Endothelial cell of umbilical vein (primary cell): Measurements from ENCODE around the gene RCAN3. TPM values are rescaled to one million over a fixed set of nuclear protein-coding genes. Genes with fewer than 3 reads are reported as not detected.

Experiments used
- BruUV-seq: library from RNA; stranded (reverse); fragments of 400-500 nt; replicated peaks from 2 replicates; lab custom pipeline; 2021; lab: Mats Ljungman, UMichigan
- CTCF ChIA-PET: fragments of 300-600, 350-600 bp; sonication (Branson Sonifier 250); formaldehyde crosslinking; loops from one replicate; lab custom pipeline; 2021; ENCODE audit warnings: antibody characterized with exemption, inconsistent platforms; lab: Charles Lee
- POLR2A ChIA-PET: fragments of 300-600, 350-600 bp; sonication (Branson Sonifier 250); formaldehyde crosslinking; loops from one replicate; lab custom pipeline; 2021; ENCODE audit warnings: antibody characterized with exemption, inconsistent platforms; lab: Charles Lee
- DNase-seq: peaks from one replicate; pipeline ENCODE4 v3.0.0-alpha.2; 2011; ENCODE audit warnings: low read depth, low spot score
- FAIRE-seq: peaks from 2 replicates; lab custom pipeline; 2011; peaks lifted over from hg19 to GRCh38; lab: Jason Lieb, UNC
- H2AFZ ChIP-seq: 2 replicates; pipeline ENCODE4 v1.6.0; 2012; ENCODE audit warnings: low read depth, low read length, control low read depth, inconsistent platforms
- H3K27ac ChIP-seq: 2 replicates; pipeline ENCODE4 v1.5.1; 2011; ENCODE audit warnings: low read depth, mild to moderate bottlenecking, control low read depth, low read length, moderate library complexity; ENCODE audit not compliant: insufficient read depth
- H3K27me3 ChIP-seq, 2 experiments: 2 replicates each; pipeline versions ENCODE4 v1.6.0 to v1.6.1; 2011; ENCODE audit warnings: low read length in 2 of 2, mixed read lengths in 1 of 2; ENCODE audit not compliant: control insufficient read depth in 2 of 2, insufficient read depth in 2 of 2
- H3K36me3 ChIP-seq, 2 experiments: 2 replicates in 1 of 2; 3 replicates in 1 of 2; pipeline ENCODE4 v1.5.1; 2011; ENCODE audit warnings: low read length in 2 of 2, mild to moderate bottlenecking in 1 of 2, moderate library complexity in 1 of 2; ENCODE audit not compliant: control insufficient read depth in 2 of 2, insufficient read depth in 2 of 2; ENCODE audit errors: extremely low read depth in 1 of 2
- H3K4me1 ChIP-seq: 3 replicates; pipeline ENCODE4 v1.5.1; 2011; ENCODE audit warnings: mild to moderate bottlenecking, low read length; ENCODE audit not compliant: control insufficient read depth, insufficient read depth; ENCODE audit errors: extremely low read depth
- H3K4me2 ChIP-seq: 2 replicates; pipeline ENCODE4 v1.6.1; 2011; ENCODE audit warnings: low read length, control low read depth, mixed read lengths; ENCODE audit not compliant: insufficient read depth
- H3K4me3 ChIP-seq, 3 experiments: fragments of 200-600 bp in 1 of 3; sonication (generic), shearing (Covaris generic) in 1 of 3; replicated peaks in 1 of 3; 2 replicates each; pipeline ENCODE4 v1.5.1; 2011 to 2016; ENCODE audit warnings: control low read depth in 3 of 3, low read length in 3 of 3, mild to moderate bottlenecking in 2 of 3, inconsistent platforms in 1 of 3, low read depth in 1 of 3, moderate library complexity in 1 of 3; ENCODE audit not compliant: insufficient read depth in 1 of 3
- H3K79me2 ChIP-seq: 2 replicates; pipeline ENCODE4 v1.6.0; 2012; ENCODE audit warnings: low read length, inconsistent platforms; ENCODE audit not compliant: control insufficient read depth, insufficient read depth
- H3K9ac ChIP-seq: replicated peaks from 2 replicates; pipeline ENCODE3; 2011; ENCODE audit warnings: low read length, control low read depth; ENCODE audit not compliant: insufficient read depth; ENCODE audit errors: extremely low read depth
- H3K9me1 ChIP-seq: replicated peaks from 3 replicates; pipeline ENCODE4 v1.6.0; 2011; ENCODE audit warnings: mild to moderate bottlenecking, low read length; ENCODE audit not compliant: control insufficient read depth, insufficient read depth; ENCODE audit errors: extremely low read depth
- H3K9me3 ChIP-seq: replicated peaks from 2 replicates; pipeline ENCODE4 v1.5.1; 2012; ENCODE audit warnings: low read length, inconsistent platforms; ENCODE audit not compliant: control insufficient read depth, insufficient read depth
- H4K20me1 ChIP-seq: replicated peaks from 2 replicates; pipeline ENCODE3; 2011; ENCODE audit warnings: mild to moderate bottlenecking, low read length; ENCODE audit not compliant: control insufficient read depth, insufficient read depth; ENCODE audit errors: extremely low read depth
- EZH2 ChIP-seq: IDR thresholded peaks from 2 replicates; pipeline ENCODE4 v1.6.1; 2012; ENCODE audit warnings: borderline replicate concordance, low read depth, mild to moderate bottlenecking, moderate library complexity, low read length, inconsistent platforms; ENCODE audit not compliant: severe bottlenecking
- FOS ChIP-seq: IDR thresholded peaks from 2 replicates; pipeline ENCODE4 v1.6.1; 2011; ENCODE audit warnings: mild to moderate bottlenecking, low read length, moderate library complexity, borderline replicate concordance; ENCODE audit not compliant: insufficient read depth
- GATA2 ChIP-seq: IDR thresholded peaks from 2 replicates; pipeline ENCODE4 v1.7.0; 2011; ENCODE audit warnings: low read depth, mild to moderate bottlenecking, moderate library complexity, mixed read lengths, low read length; ENCODE audit not compliant: insufficient read length, insufficient read depth
- JUN ChIP-seq: IDR thresholded peaks from 2 replicates; pipeline ENCODE4 v1.6.1; 2011; ENCODE audit warnings: borderline replicate concordance, low read depth; ENCODE audit not compliant: insufficient read length, insufficient read depth
- MYC ChIP-seq: IDR thresholded peaks from one replicate; pipeline ENCODE4 v1.6.1; 2011; ENCODE audit warnings: mild to moderate bottlenecking, low read depth, low read length
- POLR2A ChIP-seq: IDR thresholded peaks from 2 replicates; pipeline ENCODE4 v1.6.1; 2012; ENCODE audit warnings: low read depth, mild to moderate bottlenecking, control low read depth, low read length
- POLR2AphosphoS5 ChIP-seq: IDR thresholded peaks from 2 replicates; pipeline ENCODE4 v1.6.1; 2012; ENCODE audit warnings: low read depth, mild to moderate bottlenecking, control low read depth, low read length, moderate library complexity; ENCODE audit not compliant: insufficient read depth
- dilution Hi-C: fragments of 300-500 bp; cut with MboI; formaldehyde crosslinking; loops from one replicate; pipeline ENCODE4 v1.15.0; 2019; ENCODE audit warnings: low sequenced_read_pairs; ENCODE audit not compliant: extremely low pct_ligation_motif_present
- intact Hi-C: fragments of 100-400 bp; cut with micrococcal nuclease; formaldehyde crosslinking; loops from one replicate; pipeline ENCODE4 v1.10.0; 2022
- polyA plus RNA-seq, 4 experiments: library from polyadenylated mRNA; depleted of rRNA in 3 of 4; stranded (reverse) in 3 of 4; unstranded in 1 of 4; fragments of >200 nt; gene quantifications; 2 replicates each; pipeline versions ENCODE4 v1.2.1 to v1.2.3, GENCODE V29; 2011 to 2012; ENCODE audit warnings: missing spikeins in 1 of 4
- total RNA-seq: library from RNA; stranded (reverse); gene quantifications from 2 replicates; pipeline ENCODE4 v1.2.3, GENCODE V29; 2021
- TF ChIP-seq, protein P1 (sequence below), 2 donors: IDR thresholded peaks; 1 replicate in 1 of 2; 2 replicates in 1 of 2; pipeline ENCODE4 v1.5.1; 2011; ENCODE audit warnings: low read length in 2 of 2, mild to moderate bottlenecking in 2 of 2, moderate library complexity in 2 of 2, control low read depth in 1 of 2, inconsistent platforms in 1 of 2, low read depth in 1 of 2; ENCODE audit not compliant: insufficient read depth in 1 of 2; ENCODE audit errors: extremely low read depth in 1 of 2
- TF ChIP-seq, protein P2 (sequence below): IDR thresholded peaks from 2 replicates; pipeline ENCODE4 v1.6.1; 2011; ENCODE audit not compliant: insufficient read depth, insufficient read length

Gene RCAN3
- total and polyA plus RNA-seq, 2 donors (not counting 3 experiments of a cell fraction or from before 2014, with no cell fraction given), result 0.99 to 5.1 TPM

DNA sequence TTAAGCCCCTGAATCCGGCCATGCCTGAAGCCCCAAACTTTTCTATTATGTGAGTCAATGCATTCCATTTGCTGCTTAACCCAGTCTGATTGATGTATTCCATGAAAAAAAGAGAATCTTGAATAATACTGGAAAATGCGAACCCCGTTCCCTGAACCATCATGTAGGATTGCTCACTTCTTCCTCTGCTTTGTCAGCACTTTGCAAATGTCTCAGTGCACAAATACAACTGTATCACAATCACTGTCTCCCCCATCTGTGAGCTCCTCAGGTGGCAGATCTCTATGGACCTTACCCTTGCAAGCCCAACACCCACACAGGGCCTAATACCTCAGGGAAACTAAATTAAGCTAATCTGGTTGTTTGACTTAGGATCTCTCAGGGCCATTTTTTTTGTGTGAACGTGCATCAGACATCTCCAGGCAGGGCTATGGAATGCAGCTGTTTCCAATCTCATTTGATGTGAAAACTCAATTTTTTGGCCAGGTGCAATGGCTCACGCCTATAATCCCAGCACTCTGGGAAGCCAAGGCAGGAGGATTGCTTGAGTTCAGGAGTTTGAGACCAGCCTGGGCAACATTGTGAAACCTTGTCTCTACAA is 2.1 kb upstream of the RCAN3 start:
- DNase-seq, result no peak
- Histone ChIP-seq H2AFZ (no peak overlapping the region), H4K20me1 (no peaks in the 10 kb centered on the region), H3K4me2 (no peak overlapping the region), H3K9me3 (no peaks in the 10 kb centered on the region), H3K27ac (no peak overlapping the region), H3K4me3 (no peak overlapping the region), H3K27me3 (peaks cover 11 to 17% of the 10 kb centered on the region in 2 experiments), H3K4me1 (peaks cover 5% of the 10 kb centered on the region), H3K79me2 (no peaks in the 10 kb centered on the region), H3K36me3 (no peaks in the 10 kb centered on the region), H3K9me1 (no peaks in the 10 kb centered on the region), H3K9ac (no peak overlapping the region)
- CTCF ChIA-PET, result no interaction called here
- no peak for FAIRE-seq
- intact Hi-C loops (loop anchor here (5.0 kb wide), 1 partner anchor 83 kb away; the partner anchor contains the start of gene NIPAL3), dilution Hi-C loops (no loop called here)
- POLR2A ChIA-PET, result no interaction called here
- BruUV-seq, result no TSS peak
- TF ChIP-seq FOS, result no peak
- TF ChIP-seq, protein P1, sequence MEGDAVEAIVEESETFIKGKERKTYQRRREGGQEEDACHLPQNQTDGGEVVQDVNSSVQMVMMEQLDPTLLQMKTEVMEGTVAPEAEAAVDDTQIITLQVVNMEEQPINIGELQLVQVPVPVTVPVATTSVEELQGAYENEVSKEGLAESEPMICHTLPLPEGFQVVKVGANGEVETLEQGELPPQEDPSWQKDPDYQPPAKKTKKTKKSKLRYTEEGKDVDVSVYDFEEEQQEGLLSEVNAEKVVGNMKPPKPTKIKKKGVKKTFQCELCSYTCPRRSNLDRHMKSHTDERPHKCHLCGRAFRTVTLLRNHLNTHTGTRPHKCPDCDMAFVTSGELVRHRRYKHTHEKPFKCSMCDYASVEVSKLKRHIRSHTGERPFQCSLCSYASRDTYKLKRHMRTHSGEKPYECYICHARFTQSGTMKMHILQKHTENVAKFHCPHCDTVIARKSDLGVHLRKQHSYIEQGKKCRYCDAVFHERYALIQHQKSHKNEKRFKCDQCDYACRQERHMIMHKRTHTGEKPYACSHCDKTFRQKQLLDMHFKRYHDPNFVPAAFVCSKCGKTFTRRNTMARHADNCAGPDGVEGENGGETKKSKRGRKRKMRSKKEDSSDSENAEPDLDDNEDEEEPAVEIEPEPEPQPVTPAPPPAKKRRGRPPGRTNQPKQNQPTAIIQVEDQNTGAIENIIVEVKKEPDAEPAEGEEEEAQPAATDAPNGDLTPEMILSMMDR (IDR thresholded peaks at IDR 0.05; ENCODE audit: extremely low read depth in 1 of 2, insufficient read depth in 1 of 2, low read depth in 1 of 2, low read length in 2 of 2), result no peak
- TF ChIP-seq JUN, result no peak
- TF ChIP-seq, protein P2, sequence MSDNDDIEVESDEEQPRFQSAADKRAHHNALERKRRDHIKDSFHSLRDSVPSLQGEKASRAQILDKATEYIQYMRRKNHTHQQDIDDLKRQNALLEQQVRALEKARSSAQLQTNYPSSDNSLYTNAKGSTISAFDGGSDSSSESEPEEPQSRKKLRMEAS, result no peak
- no peak for TF ChIP-seq POLR2A
- no peak for TF ChIP-seq EZH2
- no peak for TF ChIP-seq MYC
- no peak for TF ChIP-seq POLR2AphosphoS5
- TF ChIP-seq GATA2, result no peak
